Measurements from ENCODE around the gene PON3. TPM values are rescaled to one million over a fixed set of nuclear protein-coding genes. Genes with fewer than 3 reads are reported as not detected.
A peak's percentile ranks its signal among the peaks of the same experiment; 100 is the strongest.

The PON3 gene
- total RNA-seq (2014; rRNA removed; shearing (Covaris generic)): 0.49 TPM in 1 of 2 replicates, not detected in the other

- DNase-seq (ENCODE audit: low read depth): no peak
These were observed at the start of gene PON3 for GRCh38 chr7:95396136-95397032. Gene PON3, minus strand, starts transcription at chr7:95396375. Its CDS starts 25 bp downstream, at chr7:95396350.

GRCh38 chr7:95444796-95445195, 48.6 kb upstream of the PON3 start:
- no peak for DNase-seq (ENCODE audit: low read depth)

GRCh38 chr7:95441042-95441823, 45.1 kb upstream of the PON3 start:
- no peak for DNase-seq (ENCODE audit: low read depth)

- DNase-seq (ENCODE audit: low read depth): no peak
These were observed 44.3 kb upstream of the PON3 start for GRCh38 chr7:95440394-95441038.

- DNase-seq (ENCODE audit: low read depth): no peak
These were observed 40.2 kb upstream of the PON3 start for GRCh38 chr7:95436407-95436806.

- no peak for DNase-seq (ENCODE audit: low read depth)
These were observed 39.2 kb upstream of the PON3 start for GRCh38 chr7:95435422-95435780.

GRCh38 chr7:95434557-95435421, 38.6 kb upstream of the PON3 start, which contains the start of gene PON2:
Gene PON2, minus strand, starts transcription at chr7:95435028. Its CDS starts 77 bp downstream, at chr7:95434951.
- peak; percentile 87 for DNase-seq (ENCODE audit: low read depth)

- no peak for DNase-seq (ENCODE audit: low read depth)
These were observed 37.9 kb upstream of the PON3 start for GRCh38 chr7:95433952-95434556.

GRCh38 chr7:95433129-95433528, 37.0 kb upstream of the PON3 start:
- DNase-seq (ENCODE audit: low read depth): no peak

GRCh38 chr7:95432606-95433005, 36.4 kb upstream of the PON3 start:
- DNase-seq (ENCODE audit: low read depth): no peak

- peak; percentile 37 for DNase-seq (ENCODE audit: low read depth)
These were observed 34.7 kb upstream of the PON3 start for GRCh38 chr7:95430864-95431263.

GRCh38 chr7:95429241-95429990, 33.2 kb upstream of the PON3 start:
- DNase-seq (ENCODE audit: low read depth): no peak

GRCh38 chr7:95427914-95428516, 31.8 kb upstream of the PON3 start:
- DNase-seq (ENCODE audit: low read depth): no peak

GRCh38 chr7:95427166-95427565, 31.0 kb upstream of the PON3 start:
- DNase-seq (ENCODE audit: low read depth): no peak

GRCh38 chr7:95425694-95426093, 29.5 kb upstream of the PON3 start:
- DNase-seq (ENCODE audit: low read depth): no peak

- DNase-seq (ENCODE audit: low read depth): no peak
These were observed 28.5 kb upstream of the PON3 start for GRCh38 chr7:95424716-95425115.

- DNase-seq (ENCODE audit: low read depth): no peak
These were observed 25.8 kb upstream of the PON3 start for GRCh38 chr7:95421847-95422444.

GRCh38 chr7:95421000-95421846, 25.0 kb upstream of the PON3 start:
- no peak for DNase-seq (ENCODE audit: low read depth)

All from M059J (cell line).